CD8-positive, alpha-beta memory T cell (primary cell): ENCODE results near the gene LEF1. TPM values are rescaled to one million over a fixed set of nuclear protein-coding genes. Genes with fewer than 3 reads are reported as not detected.
A peak's percentile ranks its signal among the peaks of the same experiment; 100 is the strongest.
"Not testable (repeated sequence)": the region's sequence is repeated elsewhere in the genome, so short reads cannot be mapped to it uniquely, and the experiment has no call there.

ENCODE experiments used
- CTCF ChIA-PET: fragments of 350-600 bp; sonication (Branson Sonifier 250); formaldehyde crosslinking; loops from one replicate; lab custom pipeline; 2021; ENCODE audit warnings: antibody characterized with exemption; lab: Charles Lee
- POLR2A ChIA-PET: fragments of 350-600 bp; sonication (Branson Sonifier 250); formaldehyde crosslinking; loops from one replicate; lab custom pipeline; 2021; ENCODE audit warnings: antibody characterized with exemption; lab: Charles Lee
- DNase-seq, 5 donors: peaks; one replicate each; pipeline versions ENCODE4 v3.0.0 to v3.0.0-alpha.2; 2020 to 2022; ENCODE audit warnings: mixed read lengths in 1 of 5
- H3K27ac ChIP-seq: one replicate; pipeline ENCODE4 v1.7.0; 2013; ENCODE audit warnings: low read depth, mild to moderate bottlenecking, low read length, moderate library complexity
- H3K27me3 ChIP-seq: 2 replicates; pipeline ENCODE4 v1.7.0; 2013; ENCODE audit warnings: low read length, mild to moderate bottlenecking; ENCODE audit not compliant: insufficient read depth, poor library complexity, severe bottlenecking
- H3K36me3 ChIP-seq: 2 replicates; pipeline ENCODE4 v1.7.0; 2013; ENCODE audit warnings: mild to moderate bottlenecking, low read length, moderate library complexity; ENCODE audit not compliant: insufficient read depth
- H3K4me1 ChIP-seq: 2 replicates; pipeline ENCODE4 v1.7.0; 2013; ENCODE audit warnings: mild to moderate bottlenecking, low read length, moderate library complexity; ENCODE audit not compliant: insufficient read depth
- H3K4me3 ChIP-seq: 2 replicates; pipeline ENCODE4 v1.7.0; 2013; ENCODE audit warnings: mild to moderate bottlenecking, low read length
- H3K9me3 ChIP-seq: 2 replicates; pipeline ENCODE4 v1.7.0; 2013; ENCODE audit warnings: mild to moderate bottlenecking, low read length
- H3K27ac Mint-ChIP-seq, 8 donors: one replicate each; pipeline ENCODE4 v1.8.0; 2020 to 2021; ENCODE audit warnings: mixed read lengths in 8 of 8, mild to moderate bottlenecking in 6 of 8, inconsistent platforms in 3 of 8, moderate library complexity in 3 of 8
- H3K27me3 Mint-ChIP-seq, 2 donors: one replicate each; pipeline ENCODE4 v1.8.0; 2020 to 2021; ENCODE audit warnings: mixed read lengths in 2 of 2, mild to moderate bottlenecking in 1 of 2, moderate library complexity in 1 of 2
- H3K36me3 Mint-ChIP-seq, 3 donors: one replicate each; pipeline ENCODE4 v1.8.0; 2020 to 2021; ENCODE audit warnings: mixed read lengths in 3 of 3, inconsistent platforms in 1 of 3, mild to moderate bottlenecking in 1 of 3
- H3K4me1 Mint-ChIP-seq, 3 donors: one replicate each; pipeline ENCODE4 v1.8.0; 2020 to 2021; ENCODE audit warnings: mixed read lengths in 3 of 3, inconsistent platforms in 1 of 3, mild to moderate bottlenecking in 1 of 3
- H3K4me3 Mint-ChIP-seq, 7 donors: one replicate each; pipeline ENCODE4 v1.8.0; 2020 to 2021; ENCODE audit warnings: mixed read lengths in 7 of 7, mild to moderate bottlenecking in 6 of 7, moderate library complexity in 4 of 7, inconsistent platforms in 2 of 7
- H3K9me3 Mint-ChIP-seq, 5 donors: one replicate each; pipeline ENCODE4 v1.8.0; 2020 to 2022; ENCODE audit warnings: mixed read lengths in 5 of 5, mild to moderate bottlenecking in 3 of 5, moderate library complexity in 2 of 5, inconsistent platforms in 1 of 5
- polyA plus RNA-seq: library from polyadenylated mRNA; unstranded; fragments of 300-500 nt; fragmentation: Illumina TruSeq; gene quantifications from one replicate; pipeline ENCODE4 v1.2.3, GENCODE V29; 2021
- total RNA-seq, 2 experiments: library from RNA; stranded (reverse); gene quantifications; one replicate each; pipeline ENCODE4 v1.2.3, GENCODE V29; 2021

LEF1 gene
- total and polyA plus RNA-seq, 3 experiments from 2014 or later, result 53.2 to 230 (median 55.1) TPM

- H3K27ac ChIP-seq, POLR2A ChIA-PET, CTCF ChIA-PET, H3K27me3 ChIP-seq, H3K27me3 Mint-ChIP-seq, DNase-seq, H3K9me3 ChIP-seq, H3K9me3 Mint-ChIP-seq: not testable (repeated sequence)
- Histone ChIP-seq H3K4me1 (peaks cover 70% of the 10 kb centered on the region), H3K36me3 (peaks cover 29% of the 10 kb centered on the region), H3K4me3 (peak overlapping the region; percentile 49)
- Mint-ChIP-seq H3K27ac (peak overlapping the region; percentile 70 to 94 (median 88)), H3K36me3 (peaks cover 0 to 46% (median 15%) of the 10 kb centered on the region in 3 donors), H3K4me3 (peak overlapping the region; percentile 61 to 96 (median 87)), H3K4me1 (peaks cover 39 to 58% (median 53%) of the 10 kb centered on the region in 3 donors)
These were observed 118.3 kb downstream of the LEF1 start for GRCh38 chr4:108050166-108051111.

GRCh38 chr4:108049406-108049805 is 119.3 kb downstream of the LEF1 start:
- peak in 2 of 5 donors; percentile 31 to 66 for DNase-seq
- Mint-ChIP-seq H3K4me3 (peak overlapping the region; percentile 40 to 96 (median 87)), H3K4me1 (peaks cover 42 to 66% (median 58%) of the 10 kb centered on the region in 3 donors), H3K27me3 (peaks cover 0 to 2% of the 10 kb centered on the region in 2 donors), H3K27ac (peak overlapping the region; percentile 70 to 94 (median 88)), H3K9me3 (no peaks in the 10 kb centered on the region), H3K36me3 (peaks cover 0 to 44% (median 15%) of the 10 kb centered on the region in 3 donors)
- POLR2A ChIA-PET, result no interaction called here
- CTCF ChIA-PET, result no interaction called here
- H3K36me3 ChIP-seq, result peaks cover 29% of the 10 kb centered on the region
- H3K27me3 ChIP-seq, result no peaks in the 10 kb centered on the region
- H3K9me3 ChIP-seq, result no peaks in the 10 kb centered on the region
- H3K27ac ChIP-seq, result no peak overlapping the region
- H3K4me3 ChIP-seq, result peak overlapping the region; percentile 49
- H3K4me1 ChIP-seq, result peaks cover 63% of the 10 kb centered on the region

- Mint-ChIP-seq H3K9me3 (no peaks in the 10 kb centered on the region), H3K27ac (peak overlapping the region; percentile 70 to 94 (median 88)), H3K27me3 (peaks cover 0 to under 1% of the 10 kb centered on the region in 2 donors), H3K4me3 (peak overlapping the region; percentile 40 to 96 (median 87)), H3K36me3 (peaks cover 0 to 40% (median 13%) of the 10 kb centered on the region in 3 donors), H3K4me1 (peaks cover 46 to 69% (median 57%) of the 10 kb centered on the region in 3 donors)
- peak overlapping the region; percentile 49 for H3K4me3 ChIP-seq
- no peaks in the 10 kb centered on the region for H3K27me3 ChIP-seq
- DNase-seq, result no peak
- ChIA-PET CTCF (interaction anchor here (1.0 kb wide), 1 partner anchor 30 kb away, joined by 3 read pairs; no protein-coding TSS in a partner anchor), POLR2A (no interaction called here)
- no peaks in the 10 kb centered on the region for H3K9me3 ChIP-seq
- H3K4me1 ChIP-seq, result peaks cover 63% of the 10 kb centered on the region
- H3K36me3 ChIP-seq, result peaks cover 29% of the 10 kb centered on the region
- H3K27ac ChIP-seq, result no peak overlapping the region
These were observed 119.7 kb downstream of the LEF1 start for GRCh38 chr4:108048997-108049396.

DNA sequence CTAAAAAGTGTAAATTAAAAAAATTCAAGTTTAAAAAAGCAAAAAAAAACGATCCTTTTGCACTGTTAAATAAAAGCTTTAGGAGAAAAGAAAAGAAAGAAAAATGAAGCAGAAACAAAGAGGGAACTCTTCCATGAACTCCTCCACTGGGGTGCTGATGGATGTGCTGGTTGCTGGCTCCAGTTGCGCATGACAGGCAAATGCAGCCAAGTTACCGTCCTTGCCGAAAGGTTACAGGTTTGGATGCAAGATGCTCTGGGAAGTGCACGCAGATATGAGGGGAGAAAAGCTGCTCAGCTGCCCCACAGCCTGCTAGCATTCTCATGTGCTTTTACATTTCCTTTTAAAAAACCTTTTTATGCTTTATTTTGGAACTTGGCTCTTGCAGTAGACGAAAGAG is 120.6 kb downstream of the LEF1 start:
- H3K27me3 Mint-ChIP-seq, result no peaks in the 10 kb centered on the region
- POLR2A ChIA-PET, result interaction anchor here (0.7 kb wide), 2 partner anchors 87 to 113 kb away, joined by 3 read pairs; no protein-coding TSS in a partner anchor
- peaks cover 53 to 67% (median 54%) of the 10 kb centered on the region in 3 donors for H3K4me1 Mint-ChIP-seq

DNA sequence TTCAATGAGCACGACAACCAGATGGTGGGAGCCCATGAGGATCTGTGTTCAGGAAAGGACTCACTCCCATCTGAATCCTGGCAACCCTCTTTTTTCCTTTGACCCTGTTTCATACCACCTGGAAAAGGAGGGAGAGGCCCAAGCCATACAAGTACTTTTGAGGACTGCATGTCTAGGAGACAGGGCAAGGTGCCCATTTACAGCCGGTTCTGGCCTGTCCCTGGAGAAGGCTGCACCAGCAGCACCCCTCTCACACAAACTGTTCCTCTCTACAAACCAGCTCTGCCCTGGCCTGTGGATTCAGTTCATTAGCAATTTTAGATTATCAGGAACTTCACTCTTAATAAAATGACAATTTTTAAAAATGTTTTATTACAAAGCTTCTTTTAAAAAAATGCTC is 121.5 kb downstream of the LEF1 start:
- H3K36me3 ChIP-seq, result peaks cover 20% of the 10 kb centered on the region
- no peaks in the 10 kb centered on the region for H3K27me3 ChIP-seq
- ChIA-PET CTCF (interaction anchor here (1.5 to 1.7 kb wide), 2 partner anchors 9 to 29 kb away, joined by 3 to 4 read pairs; no protein-coding TSS in a partner anchor), POLR2A (interaction anchor here (1.0 kb wide), 1 partner anchor 18 kb away, joined by 3 read pairs; no protein-coding TSS in a partner anchor)
- H3K4me3 ChIP-seq, result no peak overlapping the region
- Mint-ChIP-seq H3K27me3 (no peaks in the 10 kb centered on the region), H3K4me1 (peaks cover 45 to 58% (median 49%) of the 10 kb centered on the region in 3 donors), H3K36me3 (peaks cover 0 to 26% (median 6%) of the 10 kb centered on the region in 3 donors), H3K9me3 (no peaks in the 10 kb centered on the region), H3K4me3 (no peak overlapping the region), H3K27ac (no peak overlapping the region)
- no peak overlapping the region for H3K27ac ChIP-seq
- DNase-seq, result no peak
- H3K4me1 ChIP-seq, result peaks cover 51% of the 10 kb centered on the region
- H3K9me3 ChIP-seq, result no peaks in the 10 kb centered on the region

More for the DNA sequence above, 120.6 kb downstream of the LEF1 start:
- DNase-seq, result no peak
- peak overlapping the region in 1 of 8 donors; percentile 10 for H3K27ac Mint-ChIP-seq
- CTCF ChIA-PET, result interaction anchor here (1.0 to 1.2 kb wide), 2 partner anchors 29 to 525 kb away, joined by 3 read pairs; no protein-coding TSS in a partner anchor
- Histone ChIP-seq H3K27me3 (no peaks in the 10 kb centered on the region), H3K9me3 (no peaks in the 10 kb centered on the region), H3K4me1 (peaks cover 60% of the 10 kb centered on the region), H3K36me3 (peaks cover 20% of the 10 kb centered on the region), H3K27ac (no peak overlapping the region), H3K4me3 (no peak overlapping the region)
- H3K36me3 Mint-ChIP-seq, result peaks cover 0 to 34% (median 11%) of the 10 kb centered on the region in 3 donors
- H3K4me3 Mint-ChIP-seq, result peak overlapping the region in 1 of 7 donors; percentile 25
- no peaks in the 10 kb centered on the region for H3K9me3 Mint-ChIP-seq

GRCh38 chr4:108045687-108046024 is 123.1 kb downstream of the LEF1 start:
- Histone ChIP-seq H3K4me1 (peaks cover 36% of the 10 kb centered on the region), H3K9me3 (no peaks in the 10 kb centered on the region), H3K36me3 (peaks cover 20% of the 10 kb centered on the region), H3K4me3 (no peak overlapping the region), H3K27me3 (no peaks in the 10 kb centered on the region), H3K27ac (no peak overlapping the region)
- no peaks in the 10 kb centered on the region for H3K27me3 Mint-ChIP-seq
- H3K4me3 Mint-ChIP-seq, result no peak overlapping the region
- H3K4me1 Mint-ChIP-seq, result peaks cover 31 to 44% (median 38%) of the 10 kb centered on the region in 3 donors
- peaks cover 0 to 24% (median 6%) of the 10 kb centered on the region in 3 donors for H3K36me3 Mint-ChIP-seq
- DNase-seq, result peak in 1 of 5 donors; percentile 58
- H3K9me3 Mint-ChIP-seq, result no peaks in the 10 kb centered on the region
- ChIA-PET CTCF (interaction anchor here (1.0 to 1.7 kb wide), 3 partner anchors 15 to 527 kb away, joined by 3 to 4 read pairs (median 3); no protein-coding TSS in a partner anchor), POLR2A (no interaction called here)
- peak overlapping the region in 5 of 8 donors; percentile 24 to 80 (median 61) for H3K27ac Mint-ChIP-seq

- H3K9me3 ChIP-seq, result no peaks in the 10 kb centered on the region
- H3K36me3 Mint-ChIP-seq, result peaks cover 0 to 24% (median 6%) of the 10 kb centered on the region in 3 donors
- no peak overlapping the region for H3K4me3 Mint-ChIP-seq
- no peaks in the 10 kb centered on the region for H3K9me3 Mint-ChIP-seq
- H3K27me3 Mint-ChIP-seq, result no peaks in the 10 kb centered on the region
- no peak overlapping the region for H3K27ac ChIP-seq
- peak overlapping the region in 5 of 8 donors; percentile 2 to 80 (median 61) for H3K27ac Mint-ChIP-seq
- H3K4me3 ChIP-seq, result no peak overlapping the region
- no peaks in the 10 kb centered on the region for H3K27me3 ChIP-seq
- H3K4me1 Mint-ChIP-seq, result peaks cover 26 to 38% (median 33%) of the 10 kb centered on the region in 3 donors
- ChIA-PET POLR2A (no interaction called here), CTCF (no interaction called here)
- DNase-seq, result no peak
- H3K36me3 ChIP-seq, result peaks cover 20% of the 10 kb centered on the region
- H3K4me1 ChIP-seq, result peaks cover 30% of the 10 kb centered on the region
These were observed 123.6 kb downstream of the LEF1 start for GRCh38 chr4:108044951-108045686.
